AG04449 (cell line): ENCODE measurements around the gene PRAMEF12.

ENCODE experiments used
- CTCF ChIA-PET: fragments of 350-600 bp; formaldehyde crosslinking; extraction: SDS; loops from one replicate; lab custom pipeline; 2021; ENCODE audit warnings: antibody characterized with exemption; lab: Yijun Ruan, JAX
- POLR2A ChIA-PET: fragments of 400-600, 350-600 bp; formaldehyde crosslinking; extraction: SDS; loops from one replicate; lab custom pipeline; 2020; ENCODE audit warnings: antibody characterized with exemption, inconsistent platforms; lab: Yijun Ruan, JAX
- DNase-seq: peaks from one replicate; pipeline ENCODE4 v3.0.0-alpha.2; 2010; ENCODE audit warnings: low read depth, low spot score
- H3K4me3 ChIP-seq: 2 replicates; pipeline ENCODE4 v1.5.1; 2011; ENCODE audit warnings: low read depth, mild to moderate bottlenecking, control low read depth, low read length
- TF ChIP-seq, protein P1 (sequence below): IDR thresholded peaks from one replicate; pipeline ENCODE4 v1.5.1; 2011; ENCODE audit warnings: mild to moderate bottlenecking, moderate library complexity, low read length, control low read depth, inconsistent platforms; ENCODE audit not compliant: insufficient read depth; ENCODE audit errors: missing control alignments

PRAMEF12 gene

GRCh38 chr1:12756768-12757413 lies 16.6 kb upstream of the PRAMEF12 start:
- ChIA-PET POLR2A (no interaction called here), CTCF (no interaction called here)

GRCh38 chr1:12757836-12758235 lies 15.7 kb upstream of the PRAMEF12 start:
- POLR2A ChIA-PET: no interaction called here
- TF ChIP-seq, protein P1, sequence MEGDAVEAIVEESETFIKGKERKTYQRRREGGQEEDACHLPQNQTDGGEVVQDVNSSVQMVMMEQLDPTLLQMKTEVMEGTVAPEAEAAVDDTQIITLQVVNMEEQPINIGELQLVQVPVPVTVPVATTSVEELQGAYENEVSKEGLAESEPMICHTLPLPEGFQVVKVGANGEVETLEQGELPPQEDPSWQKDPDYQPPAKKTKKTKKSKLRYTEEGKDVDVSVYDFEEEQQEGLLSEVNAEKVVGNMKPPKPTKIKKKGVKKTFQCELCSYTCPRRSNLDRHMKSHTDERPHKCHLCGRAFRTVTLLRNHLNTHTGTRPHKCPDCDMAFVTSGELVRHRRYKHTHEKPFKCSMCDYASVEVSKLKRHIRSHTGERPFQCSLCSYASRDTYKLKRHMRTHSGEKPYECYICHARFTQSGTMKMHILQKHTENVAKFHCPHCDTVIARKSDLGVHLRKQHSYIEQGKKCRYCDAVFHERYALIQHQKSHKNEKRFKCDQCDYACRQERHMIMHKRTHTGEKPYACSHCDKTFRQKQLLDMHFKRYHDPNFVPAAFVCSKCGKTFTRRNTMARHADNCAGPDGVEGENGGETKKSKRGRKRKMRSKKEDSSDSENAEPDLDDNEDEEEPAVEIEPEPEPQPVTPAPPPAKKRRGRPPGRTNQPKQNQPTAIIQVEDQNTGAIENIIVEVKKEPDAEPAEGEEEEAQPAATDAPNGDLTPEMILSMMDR: no peak
- CTCF ChIA-PET: no interaction called here
- H3K4me3 ChIP-seq: no peak overlapping the region
- DNase-seq: no peak

More at GRCh38 chr1:12756768-12757413, 16.6 kb upstream of the PRAMEF12 start:
- no peak overlapping the region for H3K4me3 ChIP-seq
- DNase-seq: no peak
- TF ChIP-seq, protein P1: no peak

- TF ChIP-seq, protein P1: no peak
- ChIA-PET CTCF (no interaction called here), POLR2A (no interaction called here)
- H3K4me3 ChIP-seq: no peak overlapping the region
- DNase-seq: no peak
Measured at GRCh38 chr1:12760256-12760795, 13.2 kb upstream of the PRAMEF12 start.

- no peak for DNase-seq
- no peak overlapping the region for H3K4me3 ChIP-seq
- POLR2A ChIA-PET: no interaction called here
- CTCF ChIA-PET: no interaction called here
- TF ChIP-seq, protein P1: no peak
Measured at GRCh38 chr1:12761781-12762180, 11.8 kb upstream of the PRAMEF12 start.

GRCh38 chr1:12762766-12763165 lies 10.8 kb upstream of the PRAMEF12 start:
- no peak for DNase-seq
- H3K4me3 ChIP-seq: no peak overlapping the region
- POLR2A ChIA-PET: no interaction called here
- CTCF ChIA-PET: no interaction called here
- TF ChIP-seq, protein P1: no peak

DNA sequence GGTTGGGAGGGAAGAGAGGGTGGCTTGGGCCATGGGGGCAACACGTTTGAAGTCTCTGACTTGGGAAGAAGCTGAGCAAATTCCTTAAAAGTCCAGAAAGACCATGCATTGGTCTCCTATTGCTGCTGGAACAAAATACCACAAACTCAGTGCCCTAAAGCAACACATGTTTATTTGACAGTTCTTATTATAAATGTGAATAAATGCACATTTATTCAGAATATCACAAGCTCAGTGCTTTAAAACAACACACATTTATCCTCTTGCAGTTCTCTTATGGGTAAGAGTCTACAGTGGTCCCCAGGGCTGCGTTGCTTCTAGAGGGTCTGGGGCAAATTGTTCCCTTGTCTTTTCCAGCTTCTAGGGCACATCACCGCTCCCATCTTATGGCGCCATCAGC lies 10.1 kb upstream of the PRAMEF12 start:
- CTCF ChIA-PET: no interaction called here
- POLR2A ChIA-PET: no interaction called here
- TF ChIP-seq, protein P1: no peak
- no peak overlapping the region for H3K4me3 ChIP-seq
- DNase-seq: no peak
